Activated CD8-positive, alpha-beta memory T cell treated with anti-CD3 and anti-CD28 coated beads, Interleukin-2, amount 50 U/mL, for 48 hours (primary cell): ENCODE measurements around the gene GAL3ST1.
"Not testable (repeated sequence)": the region's sequence is repeated elsewhere in the genome, so short reads cannot be mapped to it uniquely, and the experiment has no call there.

Experiments used
- DNase-seq: peaks from one replicate; pipeline ENCODE4 v3.0.0-alpha.2; 2020

GAL3ST1 gene

DNA sequence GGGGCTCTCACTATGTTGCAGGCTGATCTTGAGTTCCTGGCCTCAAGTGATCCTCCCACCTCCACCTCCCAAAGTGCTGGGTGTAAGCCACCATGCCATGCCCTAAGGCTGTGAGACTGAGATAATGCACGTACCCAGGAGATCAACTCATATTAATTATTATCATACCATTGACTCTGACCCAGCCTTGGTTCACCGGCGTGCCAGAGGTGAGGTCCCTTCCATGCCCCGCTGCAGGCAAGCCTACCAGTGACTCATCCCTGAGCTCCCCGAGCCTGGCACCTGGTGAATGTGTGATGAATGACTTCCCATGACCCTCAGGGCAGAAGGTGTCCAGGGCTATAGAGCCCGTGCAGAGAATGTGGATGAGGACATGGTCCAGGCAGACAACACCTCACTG lies 12.1 kb downstream of the GAL3ST1 start:
- DNase-seq, result no peak

DNA sequence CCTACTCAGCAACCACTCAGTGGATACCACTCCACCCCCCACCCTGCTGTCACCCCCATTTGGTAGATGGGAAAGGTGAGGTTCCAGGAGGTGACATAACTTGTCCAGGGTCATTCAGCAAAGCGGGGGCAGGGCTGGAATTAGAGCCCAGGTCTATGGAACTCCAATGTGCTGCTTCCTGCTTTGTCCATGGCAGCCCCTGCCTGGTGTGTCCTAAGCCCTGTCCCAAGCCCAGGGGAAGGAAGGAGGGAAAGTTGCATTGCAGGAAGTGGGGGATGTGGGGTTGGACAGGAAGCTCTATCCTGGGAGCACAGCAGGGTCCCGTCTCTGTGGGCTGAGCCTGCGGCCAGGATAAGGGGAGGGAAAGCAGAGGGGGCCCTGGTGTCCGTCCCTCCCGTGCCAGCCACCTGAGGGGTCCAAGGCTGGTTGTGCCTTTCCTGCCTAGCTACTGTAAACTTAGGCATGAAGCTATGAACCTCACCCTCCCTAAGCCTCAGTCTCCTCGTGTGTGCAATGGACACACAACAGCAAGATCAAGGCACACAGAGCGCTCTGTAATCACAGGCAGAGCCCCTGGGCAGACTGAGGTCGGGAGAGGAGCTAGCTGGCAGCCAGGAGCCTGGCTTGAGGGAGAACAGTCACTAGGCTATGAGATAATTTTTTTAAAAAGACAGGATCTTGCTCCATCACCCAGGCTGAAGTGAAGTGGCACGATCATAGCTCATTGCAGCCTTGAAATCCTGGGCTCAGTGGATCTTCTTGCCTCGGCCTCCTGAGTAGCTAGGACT lies 12.9 kb downstream of the GAL3ST1 start:
- no peak for DNase-seq

DNA sequence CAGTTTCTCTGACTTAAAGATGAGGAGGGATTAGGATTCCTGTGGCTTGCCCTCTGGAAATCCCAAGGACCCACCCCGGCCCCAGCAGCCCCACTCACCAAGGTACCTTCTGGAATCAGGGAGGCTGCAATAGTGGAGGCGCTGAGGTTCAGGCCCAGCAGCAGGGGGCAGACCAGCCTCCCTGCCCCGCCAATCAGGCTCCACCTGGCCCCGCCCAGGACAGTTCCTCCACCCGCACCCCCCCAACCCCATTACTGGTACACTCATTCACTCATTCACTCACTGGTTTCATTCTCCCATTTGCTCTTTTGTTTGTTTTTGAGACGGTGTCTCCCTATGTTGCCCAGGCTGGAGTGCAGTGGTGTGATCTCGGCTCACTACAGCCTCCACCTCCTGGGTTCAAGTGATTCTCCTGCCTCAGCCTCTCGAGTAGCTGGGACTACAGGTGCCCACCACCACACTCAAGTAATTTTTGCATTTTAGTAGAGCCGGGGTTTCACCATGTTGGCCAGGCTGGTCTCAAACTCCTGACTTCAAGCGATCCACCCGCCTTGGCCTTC lies 13.7 kb downstream of the GAL3ST1 start:
- DNase-seq, result not testable (repeated sequence)

DNA sequence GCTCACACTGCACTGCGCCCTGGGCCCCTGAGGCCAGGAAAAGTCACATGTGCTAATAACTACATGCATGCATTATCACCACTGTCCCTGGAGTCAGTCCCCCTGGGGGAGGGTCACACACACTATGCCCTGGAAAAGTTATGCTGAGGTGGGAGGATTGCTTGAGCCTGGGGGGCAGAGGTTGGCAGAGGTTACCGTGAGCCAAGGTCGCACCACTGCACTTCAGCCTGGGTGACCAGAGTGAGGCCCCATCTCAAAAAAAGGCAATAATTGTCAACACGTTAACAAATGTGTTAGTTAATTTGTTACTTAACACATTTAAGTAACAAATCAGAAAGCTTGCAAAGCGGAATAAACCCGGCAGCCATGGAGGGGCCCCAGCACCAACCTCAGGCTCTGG lies 14.6 kb downstream of the GAL3ST1 start:
- no peak for DNase-seq

DNA sequence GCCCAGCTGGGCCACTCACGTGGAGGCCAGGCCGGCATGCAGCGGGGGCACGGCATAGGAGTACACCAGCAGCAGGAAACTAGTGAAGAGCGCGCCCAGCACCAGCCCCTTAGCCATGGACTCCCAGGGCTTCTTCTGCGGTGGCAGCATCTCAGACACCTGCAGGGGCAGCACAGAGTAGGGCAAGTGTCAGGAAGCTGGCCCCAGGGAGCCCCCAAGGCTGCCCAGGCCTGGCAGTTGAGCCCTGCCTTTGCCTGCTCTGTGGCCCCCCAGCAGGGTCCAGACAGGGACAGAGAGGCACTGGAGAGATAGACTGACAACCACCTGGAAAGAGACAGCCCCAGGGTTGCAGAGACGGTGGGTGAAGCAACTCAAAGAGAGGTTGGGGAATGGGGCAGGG lies 17.2 kb downstream of the GAL3ST1 start:
- DNase-seq, result no peak

DNA sequence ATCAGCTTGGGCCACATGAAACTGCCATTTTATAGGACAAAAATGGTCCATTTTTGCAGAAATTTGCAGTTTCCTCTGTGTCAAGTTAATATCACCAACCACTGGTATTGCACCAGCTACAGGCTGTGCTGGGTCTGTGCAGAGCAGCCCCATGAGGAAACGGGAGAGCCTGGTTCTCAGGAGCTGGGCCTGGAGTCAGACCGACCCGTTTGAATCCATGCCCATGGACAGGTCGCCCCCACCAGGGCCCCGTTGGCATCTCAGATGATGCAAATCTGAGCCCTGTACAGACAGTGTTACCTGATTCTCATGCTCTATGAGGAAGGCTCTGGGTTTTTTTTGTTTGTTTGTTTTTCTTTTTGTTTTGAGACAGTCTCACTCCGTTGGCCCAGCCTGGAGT lies 18.1 kb downstream of the GAL3ST1 start:
- DNase-seq, result no peak

DNA sequence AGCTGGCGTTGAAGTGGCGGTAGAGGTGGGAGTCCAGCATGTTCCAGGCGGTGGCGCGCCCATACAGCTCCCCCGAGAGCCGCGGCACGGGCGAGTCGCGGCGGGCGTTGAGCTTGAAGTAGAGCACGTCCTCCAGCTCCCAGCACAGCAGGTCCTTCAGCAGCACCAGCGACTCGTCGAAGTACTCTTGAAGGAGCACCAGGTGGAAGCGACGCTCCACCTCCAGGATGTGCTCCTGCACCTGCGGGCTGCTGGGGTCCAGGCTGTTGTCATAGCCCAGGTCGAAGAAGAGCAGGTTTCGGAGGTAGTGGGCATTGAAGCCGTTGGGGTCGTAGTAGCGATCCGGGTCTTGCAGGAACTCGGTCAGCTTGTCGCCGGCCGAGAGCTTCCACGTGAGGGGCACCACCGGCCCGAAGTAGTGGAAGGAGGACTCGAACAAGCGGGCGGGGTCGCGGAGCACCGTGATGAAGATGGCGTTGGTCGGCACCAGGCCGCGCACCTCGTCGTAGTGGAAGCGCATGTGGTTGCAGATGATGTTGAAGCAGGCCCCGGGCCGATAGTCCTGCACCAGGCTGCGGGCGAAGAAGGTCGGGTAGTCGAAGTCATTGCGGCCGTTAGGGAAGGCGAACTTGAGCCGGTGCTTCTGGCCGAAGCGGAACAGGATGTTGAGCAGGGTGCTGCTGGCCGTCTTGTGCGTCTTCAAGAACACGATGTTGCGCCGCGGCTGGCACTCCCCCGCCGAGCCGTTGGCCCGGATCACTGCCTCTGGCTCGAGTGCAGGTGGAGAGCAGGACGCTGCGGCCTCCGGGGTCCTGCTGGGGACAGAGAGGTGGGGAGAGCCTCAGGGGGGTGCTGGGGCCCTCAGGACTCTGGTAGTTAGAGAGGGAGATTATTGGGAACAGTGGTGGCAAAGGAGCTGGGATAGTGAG lies 18.9 kb downstream of the GAL3ST1 start:
- no peak for DNase-seq

DNA sequence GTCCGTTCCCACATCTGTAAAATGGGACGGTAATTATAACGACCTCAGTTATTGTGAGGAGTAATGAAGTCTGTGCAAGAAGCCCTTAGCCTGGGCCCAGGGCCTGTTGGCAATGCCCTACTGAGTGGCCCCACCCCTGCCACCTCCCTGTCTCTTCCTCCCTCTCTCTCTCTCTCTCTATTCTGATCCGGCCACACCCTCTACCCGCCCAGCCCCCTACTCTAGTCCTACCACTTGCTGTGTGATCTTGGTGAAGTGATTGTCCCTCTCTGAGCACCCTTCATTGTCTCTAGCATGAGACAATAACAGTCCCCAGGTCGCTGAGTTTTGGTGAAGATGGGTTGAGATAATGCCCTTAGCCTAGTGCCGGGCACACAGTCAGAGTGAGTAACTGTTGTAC lies 20.5 kb downstream of the GAL3ST1 start:
- no peak for DNase-seq

DNA sequence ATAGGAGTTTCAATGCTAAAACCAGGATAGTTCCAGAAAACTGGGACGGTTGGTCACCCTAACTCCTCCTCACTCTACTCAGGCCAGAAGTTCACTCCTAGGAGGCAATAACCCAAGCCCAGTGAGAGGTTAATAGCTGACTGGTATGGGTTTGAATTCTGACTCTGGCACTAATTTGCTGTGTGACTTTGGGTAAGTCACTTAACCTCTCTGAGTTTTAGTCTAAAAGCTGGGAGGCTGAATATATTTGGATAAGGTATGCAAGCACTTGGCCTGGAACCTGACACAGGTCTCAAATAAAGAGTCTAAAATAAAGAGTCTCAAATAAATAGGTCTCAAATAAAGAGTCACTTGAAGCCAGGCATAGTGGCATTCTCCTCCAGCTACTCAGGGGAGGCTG lies 21.7 kb downstream of the GAL3ST1 start:
- DNase-seq, result no peak

DNA sequence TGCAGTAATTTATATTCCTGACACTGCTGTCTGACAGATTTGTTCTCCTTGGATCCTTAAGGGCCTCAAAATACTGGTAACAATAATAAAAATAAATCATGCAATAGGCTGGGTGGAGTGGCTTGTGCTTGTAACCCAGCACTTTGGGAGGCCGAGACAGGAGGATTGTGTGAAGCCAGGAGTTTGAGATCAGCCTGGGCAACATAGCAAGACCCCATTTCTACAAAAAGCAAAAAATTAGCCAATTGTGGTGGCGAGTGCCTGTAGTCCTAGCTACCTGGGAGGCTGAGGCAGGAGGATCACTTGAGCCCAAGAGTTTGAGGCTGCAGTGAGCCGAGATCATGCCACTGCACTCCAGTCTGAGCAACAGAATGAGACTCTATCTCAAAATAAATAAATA lies 22.7 kb downstream of the GAL3ST1 start:
- not testable (repeated sequence) for DNase-seq

DNA sequence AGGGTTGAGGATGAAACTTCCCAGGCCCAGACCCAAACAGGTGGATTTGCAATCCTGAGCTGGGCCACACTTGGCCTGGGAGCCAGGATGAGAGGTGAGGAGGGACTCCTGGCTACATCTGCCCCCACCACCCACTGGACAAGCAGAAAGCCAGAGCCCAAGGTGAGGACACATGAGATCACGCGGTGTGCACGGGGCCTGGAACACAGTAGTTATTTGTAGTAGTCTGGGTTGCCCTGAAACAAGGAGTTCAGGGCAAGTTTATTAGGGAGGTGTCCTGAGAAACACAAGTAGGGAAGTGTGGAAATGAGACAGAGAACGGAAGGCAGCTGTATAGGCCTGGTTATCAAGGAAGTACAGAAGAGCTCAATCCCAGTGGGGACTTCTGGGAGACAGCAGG lies 27.3 kb downstream of the GAL3ST1 start:
- no peak for DNase-seq

DNA sequence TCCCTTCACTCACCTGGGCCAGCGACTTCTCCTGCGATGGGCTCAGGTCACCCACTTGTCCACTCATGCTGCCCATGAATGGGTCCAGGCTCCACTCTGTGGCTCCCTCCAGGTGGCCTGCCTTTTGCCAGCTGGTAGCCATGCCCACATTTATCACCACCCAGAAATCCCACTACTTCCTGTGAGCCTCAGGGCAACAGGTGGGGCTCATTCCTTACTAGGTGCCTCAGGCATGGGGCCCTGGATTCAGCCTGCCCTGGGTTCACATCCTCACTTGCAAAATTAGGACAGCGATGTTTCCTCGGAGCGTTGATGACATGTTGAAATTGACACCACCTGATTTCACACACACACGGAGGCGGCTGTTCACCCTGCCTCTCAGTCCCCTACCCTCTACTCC lies 27.8 kb downstream of the GAL3ST1 start, which contains the start of gene SEC14L6:
SEC14L6 (minus strand) TSS at position 126 of the 400 bp plus-strand sequence; CDS start at position 67, 59 bp downstream.
- no peak for DNase-seq

DNA sequence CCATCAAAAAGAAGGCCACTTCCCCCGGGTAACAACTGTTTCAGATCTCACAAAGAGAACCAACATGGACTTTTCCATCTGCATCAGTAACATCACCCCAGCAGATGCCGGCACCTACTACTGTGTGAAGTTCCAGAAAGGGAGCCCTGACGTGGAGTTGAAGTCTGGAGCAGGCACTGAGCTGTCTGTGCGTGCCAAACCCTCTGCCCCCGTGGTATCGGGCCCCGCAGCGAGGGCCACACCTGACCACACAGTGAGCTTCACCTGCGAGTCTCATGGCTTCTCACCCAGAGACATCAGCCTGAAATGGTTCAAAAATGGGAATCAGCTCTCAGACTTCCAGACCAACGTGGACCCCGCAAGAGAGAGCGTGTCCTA lies 31.7 kb downstream of the GAL3ST1 start:
- no peak for DNase-seq

DNA sequence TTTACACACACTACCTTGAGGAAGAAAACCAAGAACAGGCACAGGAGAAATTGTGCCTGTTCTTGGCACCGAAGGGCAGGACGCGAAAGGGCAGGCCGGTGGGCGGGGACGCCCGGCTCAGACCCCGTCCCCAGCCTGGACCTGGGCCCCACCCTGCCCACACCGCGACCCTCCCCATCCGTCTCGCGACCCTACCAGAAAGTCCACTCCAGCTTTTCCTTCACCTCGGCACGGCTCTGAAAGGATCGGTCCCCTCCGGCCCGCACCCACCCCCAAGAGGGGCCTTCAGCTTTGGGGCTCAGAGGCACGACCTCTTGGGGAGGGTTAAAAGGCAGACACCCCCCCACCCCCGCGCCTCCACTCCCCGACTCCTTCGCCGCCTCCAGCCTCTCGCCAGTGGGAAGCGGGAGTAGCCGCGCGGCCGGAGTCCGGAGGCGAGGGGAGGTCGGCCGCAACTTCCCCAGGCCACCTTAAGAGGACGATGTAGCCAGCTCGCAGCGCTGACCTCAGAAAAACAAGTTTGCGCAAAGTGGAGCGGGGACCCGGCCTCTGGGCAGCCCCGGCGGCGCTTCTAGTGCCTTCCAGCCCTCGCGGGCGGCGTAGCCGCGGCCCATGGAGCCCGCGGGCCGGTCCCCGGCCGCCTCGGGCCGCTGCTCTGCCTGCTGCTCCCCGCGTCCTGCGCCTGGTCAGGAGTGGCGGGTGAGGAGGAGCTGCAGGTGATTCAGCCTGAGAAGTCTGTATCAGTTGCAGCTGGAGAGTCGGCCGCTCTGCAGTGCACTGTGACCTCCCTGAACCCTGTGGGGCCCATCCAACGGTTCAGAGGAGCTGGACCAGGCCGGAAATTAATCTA lies 32.3 kb downstream of the GAL3ST1 start:
- no peak for DNase-seq

DNA sequence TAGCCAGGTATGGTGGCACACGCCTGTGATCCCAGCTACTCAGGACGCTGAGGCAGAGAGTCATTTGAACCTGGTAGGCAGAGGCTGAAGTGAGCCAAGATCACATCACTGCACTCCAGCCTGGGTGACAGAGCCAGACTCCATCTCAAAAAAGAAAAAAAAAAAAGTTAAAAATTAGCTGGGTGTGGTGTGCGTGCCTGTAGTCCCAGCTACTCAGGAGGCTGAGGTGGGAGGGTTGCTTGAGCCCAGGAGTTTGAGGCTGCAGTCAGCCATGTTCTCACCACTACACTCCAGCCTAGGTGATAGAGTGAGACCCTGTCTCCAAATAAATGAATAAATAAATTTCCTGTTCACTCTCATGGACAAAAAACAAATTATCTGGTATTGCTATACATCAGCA lies 33.0 kb downstream of the GAL3ST1 start:
- not testable (repeated sequence) for DNase-seq

DNA sequence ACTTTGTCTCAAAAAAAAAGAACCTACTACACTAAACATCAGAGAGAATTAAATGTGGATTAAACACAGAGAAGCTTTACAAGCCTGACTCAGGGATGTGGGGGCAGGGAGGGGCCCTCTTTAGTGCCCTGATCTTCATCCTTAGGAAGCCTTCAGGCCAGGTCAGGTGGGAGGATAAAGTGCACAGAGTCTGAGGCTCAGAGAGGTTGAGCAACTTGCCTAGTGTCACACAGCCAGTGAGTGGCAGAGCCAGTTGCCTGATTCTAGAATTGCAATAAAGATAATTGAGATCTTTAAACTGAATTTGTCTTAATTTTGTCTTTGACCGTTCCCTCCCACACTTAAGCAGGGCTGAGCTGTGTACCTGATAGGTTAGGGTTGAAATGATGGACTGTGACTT lies 35.1 kb downstream of the GAL3ST1 start:
- DNase-seq, result no peak

DNA sequence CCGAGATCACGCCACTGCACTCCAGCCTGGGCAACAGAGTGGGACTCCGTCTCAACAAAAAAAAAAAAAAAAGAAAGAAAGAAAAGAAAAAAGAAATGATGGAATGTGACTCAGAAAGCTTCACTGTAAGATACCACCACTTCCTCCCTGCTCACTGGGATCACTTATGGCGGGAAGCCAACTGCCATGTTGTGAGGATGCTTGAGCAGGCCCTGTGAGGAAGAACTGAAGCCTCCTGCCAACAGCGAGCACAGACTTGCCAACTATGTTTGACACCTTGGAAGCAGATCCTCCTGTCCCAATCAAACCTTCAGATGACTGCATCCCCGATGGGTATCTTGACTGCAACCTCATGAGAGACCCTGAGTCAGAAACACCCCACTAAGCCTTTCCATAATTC lies 36.2 kb downstream of the GAL3ST1 start:
- DNase-seq, result no peak

DNA sequence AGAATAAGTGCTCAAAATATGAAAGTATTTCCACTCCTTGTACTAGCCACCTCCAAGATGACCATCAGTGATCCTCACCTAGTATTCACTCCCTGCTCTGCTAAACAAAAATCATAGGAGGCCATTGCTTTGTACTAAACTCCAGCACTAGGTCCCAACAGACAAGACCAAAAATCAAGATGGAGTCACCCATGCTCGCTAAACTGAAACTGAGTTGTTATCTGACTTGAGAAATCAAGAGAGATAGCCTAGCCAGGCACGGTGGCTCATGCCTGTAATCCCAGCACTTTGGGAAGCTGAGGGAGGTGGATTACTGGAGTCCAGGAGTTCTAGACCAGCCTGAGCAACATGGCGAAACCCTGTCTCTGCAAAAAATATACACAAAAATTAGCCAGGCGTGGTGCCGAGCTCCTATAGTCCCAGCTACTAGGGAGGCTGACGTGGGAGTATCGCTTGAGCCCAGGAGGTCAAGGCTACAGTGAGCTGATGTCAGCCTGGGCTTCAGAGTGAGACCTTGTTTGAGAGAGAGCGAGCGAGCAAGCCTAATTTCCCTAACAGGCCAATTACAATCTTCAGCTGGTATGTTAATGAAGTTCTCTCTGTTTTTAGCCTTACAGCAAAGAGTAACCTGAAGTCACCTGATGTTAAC lies 37.3 kb downstream of the GAL3ST1 start:
- DNase-seq, result no peak

DNA sequence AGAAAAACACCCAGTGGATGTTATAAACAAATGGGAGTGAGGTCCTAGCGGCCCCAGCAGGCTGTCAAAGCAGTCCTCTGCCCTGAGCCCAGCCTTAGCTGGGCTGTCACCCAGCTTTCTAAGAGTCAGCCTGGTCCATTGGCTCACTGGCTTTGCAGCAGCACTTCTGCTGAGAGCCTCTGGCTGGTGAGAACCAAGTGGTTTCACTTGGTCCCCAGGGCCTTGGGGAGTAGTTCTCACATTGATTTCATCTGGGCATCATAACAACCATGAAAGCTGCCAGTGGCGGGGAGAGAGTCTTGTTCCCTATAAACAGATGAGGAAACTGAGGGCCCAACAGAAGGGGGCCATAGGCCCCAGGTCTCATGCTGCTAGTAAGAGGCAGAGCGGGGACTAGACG lies 39.3 kb downstream of the GAL3ST1 start:
- no peak for DNase-seq

DNA sequence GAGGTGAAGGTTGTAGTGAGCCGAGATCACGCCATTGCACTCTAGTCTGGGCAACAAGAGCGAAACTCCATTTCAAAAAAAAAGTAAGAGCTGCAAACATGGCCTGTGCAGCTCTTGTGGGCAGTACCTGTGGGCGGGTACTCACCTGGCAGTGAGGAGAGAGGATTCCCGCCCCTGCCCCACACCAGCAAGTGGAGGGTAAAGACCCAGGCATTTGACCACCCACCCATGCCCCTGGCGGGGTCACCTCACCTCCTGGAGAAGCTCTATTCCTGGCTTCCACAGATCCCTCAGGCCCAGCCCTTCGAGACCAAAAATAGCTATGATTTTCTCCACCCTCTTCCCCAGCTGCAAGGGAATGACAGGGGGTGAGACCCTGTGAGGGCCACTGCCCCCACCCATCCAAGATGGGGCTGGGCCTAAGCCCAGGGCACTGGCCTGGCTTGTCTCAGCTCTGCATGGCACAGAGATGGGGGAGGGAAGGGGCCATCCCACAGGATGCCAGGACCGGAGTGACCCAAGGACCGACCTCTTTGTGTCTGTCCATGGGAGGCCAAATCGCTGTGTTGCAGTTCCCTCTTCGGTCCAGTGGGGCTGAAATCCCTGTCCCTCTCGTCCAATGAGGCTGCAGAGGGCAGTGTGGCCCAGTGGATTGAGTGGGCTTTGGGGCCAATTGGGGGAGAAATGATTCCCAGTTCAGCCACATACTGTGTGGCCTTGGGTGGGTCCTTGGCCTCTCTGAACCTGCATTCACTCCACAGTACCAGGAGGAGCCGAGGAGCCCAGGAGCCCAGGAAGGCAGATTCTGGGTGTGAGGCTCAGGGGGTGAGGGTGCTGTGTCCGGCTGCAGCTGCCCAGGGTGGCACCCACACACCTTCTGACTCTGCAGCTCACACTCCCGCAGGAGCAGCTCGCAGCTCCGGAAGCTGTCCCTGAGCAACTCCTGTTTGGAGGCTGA lies 42.5 kb downstream of the GAL3ST1 start:
- DNase-seq, result no peak

DNA sequence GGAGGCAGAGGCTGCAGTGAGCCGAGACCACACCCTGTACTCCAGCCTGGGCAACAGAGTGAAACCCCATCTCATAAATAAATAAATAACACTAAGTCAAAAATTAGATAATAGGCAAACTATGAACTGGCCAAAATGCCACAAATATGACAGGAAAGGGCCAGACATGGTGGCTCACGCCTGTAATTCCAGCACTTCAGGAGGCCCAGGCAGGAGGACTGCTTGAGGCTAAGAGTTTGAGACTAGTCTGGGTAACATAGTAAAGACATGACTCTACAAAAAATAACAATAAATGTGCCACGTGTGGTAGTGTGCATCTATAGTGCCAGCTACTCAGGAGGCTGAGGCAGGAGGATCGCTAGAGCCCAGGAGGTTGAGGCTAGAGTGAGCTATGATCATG lies 47.8 kb downstream of the GAL3ST1 start:
- DNase-seq, result no peak
